Adipocyte (in vitro differentiated cells): ENCODE results near the gene CDYL.

Experiments
- DNase-seq: peaks from one replicate; pipeline ENCODE4 v3.0.0-alpha.2; 2015; ENCODE audit warnings: low read depth
- H3K27me3 ChIP-seq: replicated peaks from 2 replicates; pipeline ENCODE4 v1.7.0; 2013; ENCODE audit warnings: mild to moderate bottlenecking, low read length, moderate library complexity; ENCODE audit not compliant: control insufficient read depth, insufficient read depth
- H3K36me3 ChIP-seq: 2 replicates; pipeline ENCODE4 v1.7.0; 2013; ENCODE audit warnings: low read length, mild to moderate bottlenecking, moderate library complexity; ENCODE audit not compliant: control insufficient read depth, insufficient read depth, severe bottlenecking
- H3K4me1 ChIP-seq: 2 replicates; pipeline ENCODE4 v1.7.0; 2013; ENCODE audit warnings: mild to moderate bottlenecking, low read length, moderate library complexity; ENCODE audit not compliant: control insufficient read depth, insufficient read depth
- H3K4me3 ChIP-seq: 2 replicates; pipeline ENCODE4 v1.7.0; 2013; ENCODE audit warnings: mild to moderate bottlenecking, low read length, moderate library complexity
- H3K9ac ChIP-seq: 2 replicates; pipeline ENCODE4 v1.7.0; 2013; ENCODE audit warnings: mild to moderate bottlenecking, low read length, moderate library complexity
- H3K9me3 ChIP-seq: 2 replicates; pipeline ENCODE4 v1.7.0; 2013; ENCODE audit warnings: mild to moderate bottlenecking, low read length, moderate library complexity; ENCODE audit not compliant: control insufficient read depth

CDYL gene

DNA sequence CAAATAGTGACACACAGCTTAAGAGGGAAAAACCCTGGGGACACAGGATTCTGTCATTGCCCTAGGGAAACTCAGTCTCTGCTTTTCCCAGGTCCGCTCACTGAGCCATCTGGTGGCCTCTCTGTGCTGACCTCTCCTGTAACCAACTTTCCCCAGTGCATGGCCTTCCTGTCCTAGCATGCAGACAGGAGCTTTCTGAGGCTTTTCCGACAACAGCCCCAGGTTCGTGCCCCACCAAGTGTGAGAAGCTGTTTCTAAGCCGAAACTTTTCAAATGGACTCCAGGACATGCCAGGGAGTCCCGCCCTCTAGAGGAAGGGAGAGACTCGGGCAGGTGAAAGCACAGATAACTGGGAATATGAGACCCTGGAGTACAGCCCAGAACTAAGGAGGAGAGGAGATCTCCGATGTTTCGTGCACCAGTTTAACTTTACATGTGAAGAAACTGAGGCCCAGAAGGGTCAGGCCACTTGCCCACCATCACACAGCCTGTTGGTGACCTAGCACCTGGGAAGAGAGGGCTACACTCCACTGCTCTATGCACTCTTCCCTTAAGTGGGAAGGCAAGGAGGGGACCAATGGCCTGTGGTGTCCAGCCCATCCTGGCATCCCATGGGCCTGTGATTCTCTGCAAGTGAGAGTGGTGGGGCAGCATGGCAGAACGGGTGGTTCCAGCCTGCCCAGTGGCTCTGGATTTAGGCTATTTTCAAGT, 181.5 kb downstream of the CDYL start:
- DNase-seq = no peak
- Histone ChIP-seq H3K36me3 (peaks cover 10% of the 10 kb centered on the region), H3K9ac (no peak overlapping the region), H3K4me1 (peaks cover 12% of the 10 kb centered on the region), H3K4me3 (no peak overlapping the region), H3K27me3 (no peaks in the 10 kb centered on the region), H3K9me3 (no peaks in the 10 kb centered on the region)

DNA sequence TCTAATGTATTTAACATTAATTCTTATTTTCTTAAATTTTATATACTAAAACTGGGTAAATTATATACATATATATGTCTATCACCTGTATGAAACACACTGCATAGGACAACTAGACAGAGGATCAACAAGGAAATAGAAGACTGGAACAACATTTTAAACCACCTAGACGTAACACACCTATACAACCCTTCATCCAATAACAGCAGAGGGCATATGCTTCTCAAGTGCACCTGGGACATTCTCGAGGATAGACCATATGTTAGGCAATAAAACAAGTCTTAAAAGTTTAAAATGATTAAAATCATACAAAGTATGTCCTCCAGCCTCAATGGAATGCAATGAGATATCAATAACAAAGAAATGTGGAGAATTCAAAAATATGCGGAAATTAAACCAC, 182.4 kb downstream of the CDYL start:
- Histone ChIP-seq H3K9ac (no peak overlapping the region), H3K4me3 (no peak overlapping the region), H3K36me3 (peaks cover 7% of the 10 kb centered on the region), H3K4me1 (peaks cover 12% of the 10 kb centered on the region), H3K27me3 (no peaks in the 10 kb centered on the region), H3K9me3 (no peaks in the 10 kb centered on the region)
- no peak for DNase-seq

DNA sequence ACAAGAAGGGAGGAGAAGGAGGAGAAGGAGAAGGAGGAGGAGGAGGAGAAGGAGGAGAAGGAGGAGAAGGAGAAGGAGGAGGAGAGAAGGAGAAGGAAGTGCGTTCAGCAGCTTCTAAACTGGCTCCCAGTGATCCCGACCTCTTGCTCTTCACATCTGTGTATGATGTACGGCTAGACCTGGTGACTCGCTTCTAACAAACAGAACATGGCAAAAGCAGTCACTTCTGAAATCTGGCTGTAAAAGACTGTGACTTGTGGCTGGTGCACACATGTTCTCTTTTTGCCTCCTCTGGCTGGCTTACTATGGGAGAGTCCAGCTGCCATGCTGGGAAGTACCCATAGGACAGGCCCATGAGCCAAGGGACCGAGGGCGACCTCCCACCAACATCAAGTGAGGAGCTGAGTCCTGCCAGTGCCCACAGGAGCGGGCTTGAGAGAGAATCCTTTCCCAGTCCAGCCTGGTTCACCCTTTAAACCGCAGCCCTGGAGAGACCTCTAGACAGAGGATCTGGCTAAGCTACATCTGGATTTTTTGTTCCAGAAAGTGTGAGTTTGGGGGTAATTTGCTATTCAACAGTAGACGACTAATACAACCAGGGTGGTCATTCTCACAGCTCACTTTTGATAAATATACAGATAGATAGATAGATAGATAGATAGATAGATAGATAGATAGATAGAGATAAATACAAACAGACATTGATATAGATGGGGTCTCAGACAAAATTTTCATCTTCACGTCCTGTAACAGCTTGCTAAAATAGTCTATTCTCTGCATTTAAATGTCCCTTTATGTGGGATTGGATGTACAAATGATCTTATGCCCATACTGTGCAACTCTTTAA, 185.3 kb downstream of the CDYL start:
- no peak for DNase-seq
- Histone ChIP-seq H3K4me3 (no peak overlapping the region), H3K4me1 (peaks cover 7% of the 10 kb centered on the region), H3K9me3 (no peaks in the 10 kb centered on the region), H3K9ac (no peak overlapping the region), H3K27me3 (peaks cover 5% of the 10 kb centered on the region), H3K36me3 (no peaks in the 10 kb centered on the region)

DNA sequence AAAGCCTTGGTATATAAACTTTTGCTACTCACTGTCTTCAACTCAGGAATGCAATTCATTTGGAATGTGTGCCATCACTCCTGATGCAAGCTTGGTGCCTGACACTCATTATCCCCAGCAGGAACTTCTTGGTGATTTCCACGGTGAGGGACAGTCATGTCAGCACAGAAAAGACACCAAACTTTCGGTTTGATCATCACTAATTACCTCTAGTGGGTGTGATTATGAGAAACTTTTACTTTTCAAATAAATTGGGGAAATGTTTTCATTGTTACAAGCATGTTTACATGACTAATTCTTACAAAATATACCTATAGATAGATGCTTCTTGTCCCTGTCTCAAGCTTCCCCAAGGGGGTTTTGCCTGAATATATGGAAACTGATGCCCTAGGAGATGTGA, 186.7 kb downstream of the CDYL start:
- H3K9ac ChIP-seq = no peak overlapping the region
- no peaks in the 10 kb centered on the region for H3K36me3 ChIP-seq
- peaks cover 5% of the 10 kb centered on the region for H3K27me3 ChIP-seq
- peak; percentile 15 for DNase-seq
- no peak overlapping the region for H3K4me3 ChIP-seq
- no peaks in the 10 kb centered on the region for H3K9me3 ChIP-seq
- no peaks in the 10 kb centered on the region for H3K4me1 ChIP-seq

DNA sequence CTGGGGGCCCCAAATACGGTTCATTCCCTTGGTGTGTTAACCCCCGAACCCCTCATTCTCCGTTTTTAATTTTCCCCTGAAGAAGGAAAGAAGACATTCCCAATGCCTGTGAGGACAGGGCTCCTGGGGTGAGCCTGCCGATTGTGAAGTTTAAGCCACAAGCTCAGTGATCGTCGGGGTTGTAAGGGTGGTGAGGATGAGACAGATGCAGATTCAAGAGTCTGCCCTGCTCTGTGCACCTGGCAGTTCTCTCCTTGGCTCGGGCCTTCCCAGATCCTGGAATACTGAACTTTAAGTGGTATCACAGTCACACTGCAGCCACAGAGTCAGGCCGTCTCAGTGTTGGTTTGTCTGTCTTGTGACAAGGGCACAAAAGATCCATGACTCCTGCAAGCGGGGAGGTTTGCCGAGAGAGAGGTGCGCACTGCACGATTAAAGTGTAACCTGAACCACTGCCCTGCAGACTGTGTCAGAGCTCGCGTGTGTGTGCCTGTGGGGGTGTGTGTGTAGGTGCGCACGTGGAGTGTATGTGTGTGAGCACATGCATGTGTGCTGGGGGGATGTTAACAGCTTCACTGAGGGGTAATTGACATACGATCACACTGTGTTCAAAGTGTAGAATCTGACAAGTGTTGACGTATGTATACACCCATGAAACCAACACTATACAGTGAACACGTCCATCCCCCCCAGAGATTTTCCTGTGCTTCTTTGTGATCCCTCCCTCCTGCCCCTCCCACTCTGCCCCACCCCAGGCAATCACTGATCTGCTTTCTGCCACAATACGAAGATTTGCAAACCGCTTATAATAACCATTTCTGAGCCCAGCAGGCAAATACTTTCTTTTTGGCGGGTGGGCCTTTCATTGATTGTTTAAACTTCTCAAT, 188.7 kb downstream of the CDYL start:
- H3K27me3 ChIP-seq = peaks cover 5% of the 10 kb centered on the region
- H3K9ac ChIP-seq = no peak overlapping the region
- H3K4me1 ChIP-seq = no peaks in the 10 kb centered on the region
- no peak for DNase-seq
- H3K36me3 ChIP-seq = no peaks in the 10 kb centered on the region
- H3K4me3 ChIP-seq = no peak overlapping the region
- H3K9me3 ChIP-seq = no peaks in the 10 kb centered on the region

DNA sequence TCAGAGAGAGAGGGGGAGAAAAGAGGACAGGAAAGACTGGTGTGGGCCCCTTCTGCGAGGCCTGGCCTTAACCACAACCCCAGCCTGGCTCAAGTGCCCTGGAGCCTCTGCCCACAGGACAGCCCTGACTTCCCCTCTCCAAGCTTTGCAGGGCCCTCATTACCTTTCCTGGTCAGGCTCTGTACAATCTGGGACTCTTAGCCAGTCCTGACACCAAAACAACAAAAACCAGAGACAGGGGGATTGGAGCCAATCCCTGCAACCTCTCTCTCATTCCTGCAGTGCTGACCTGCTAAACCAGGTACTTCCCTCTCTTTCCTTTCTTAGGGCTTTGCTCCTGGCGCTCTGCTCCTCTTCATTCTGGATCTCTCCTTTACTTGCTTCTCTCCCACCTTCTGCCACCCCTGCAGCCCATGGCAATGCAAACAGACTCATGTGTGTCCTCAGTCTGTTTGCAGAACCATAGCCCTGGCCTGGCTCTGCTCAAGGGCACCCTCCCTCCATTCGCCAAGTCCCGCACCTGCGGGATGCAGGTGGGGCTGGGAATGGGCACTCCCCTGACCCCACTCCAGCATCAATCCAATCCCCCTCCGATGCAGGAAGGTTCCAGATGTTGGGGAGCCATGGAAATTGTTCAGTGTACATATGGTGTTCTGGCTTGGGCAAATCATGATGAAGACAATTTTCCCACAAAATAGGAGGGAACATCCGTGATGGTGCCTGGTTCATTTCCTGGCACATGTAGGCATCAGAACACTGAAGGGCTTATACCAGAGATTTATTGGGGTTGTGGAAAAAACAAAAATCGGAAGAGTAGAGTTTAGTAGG, 189.6 kb downstream of the CDYL start:
- no peaks in the 10 kb centered on the region for H3K36me3 ChIP-seq
- no peak overlapping the region for H3K9ac ChIP-seq
- no peak for DNase-seq
- no peaks in the 10 kb centered on the region for H3K9me3 ChIP-seq
- H3K27me3 ChIP-seq = peaks cover 5% of the 10 kb centered on the region
- H3K4me3 ChIP-seq = no peak overlapping the region
- H3K4me1 ChIP-seq = no peaks in the 10 kb centered on the region

DNA sequence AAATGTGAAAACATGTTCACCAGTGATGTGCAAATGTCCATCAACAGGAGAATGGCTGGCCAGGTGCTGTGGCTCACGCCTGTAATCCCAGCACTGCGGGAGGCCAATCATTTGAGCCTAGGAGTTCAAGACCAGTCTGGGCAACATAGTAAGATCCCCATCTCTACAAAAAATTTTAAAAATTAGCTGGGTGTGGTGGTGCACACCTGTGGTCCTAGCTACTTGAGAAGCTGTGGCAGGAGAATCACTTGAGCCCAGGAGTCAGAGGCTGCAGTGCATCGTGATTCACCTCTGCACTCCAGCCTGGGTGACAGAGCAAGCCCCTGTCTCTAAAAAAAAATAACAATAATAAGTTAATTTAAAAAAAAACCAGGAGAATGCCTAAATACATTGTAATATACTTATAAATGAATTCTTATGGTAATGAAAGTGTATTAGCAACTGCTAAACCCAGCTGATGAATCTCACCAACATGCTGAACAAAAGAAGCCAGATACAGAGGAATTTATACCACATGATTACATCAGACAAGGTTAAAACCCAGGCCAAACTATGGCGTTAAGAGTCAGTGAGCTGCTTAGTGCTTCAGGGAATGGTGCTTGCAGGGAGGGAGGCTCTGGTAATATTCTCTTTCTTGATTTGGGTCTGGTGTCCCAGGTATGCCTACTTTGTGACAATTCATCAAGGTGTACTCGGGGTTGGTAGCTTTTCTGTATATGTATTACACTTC, 191.3 kb downstream of the CDYL start:
- H3K9me3 ChIP-seq = no peaks in the 10 kb centered on the region
- H3K27me3 ChIP-seq = peaks cover 5% of the 10 kb centered on the region
- no peak for DNase-seq
- no peak overlapping the region for H3K4me3 ChIP-seq
- H3K9ac ChIP-seq = no peak overlapping the region
- H3K4me1 ChIP-seq = no peaks in the 10 kb centered on the region
- H3K36me3 ChIP-seq = no peaks in the 10 kb centered on the region

DNA sequence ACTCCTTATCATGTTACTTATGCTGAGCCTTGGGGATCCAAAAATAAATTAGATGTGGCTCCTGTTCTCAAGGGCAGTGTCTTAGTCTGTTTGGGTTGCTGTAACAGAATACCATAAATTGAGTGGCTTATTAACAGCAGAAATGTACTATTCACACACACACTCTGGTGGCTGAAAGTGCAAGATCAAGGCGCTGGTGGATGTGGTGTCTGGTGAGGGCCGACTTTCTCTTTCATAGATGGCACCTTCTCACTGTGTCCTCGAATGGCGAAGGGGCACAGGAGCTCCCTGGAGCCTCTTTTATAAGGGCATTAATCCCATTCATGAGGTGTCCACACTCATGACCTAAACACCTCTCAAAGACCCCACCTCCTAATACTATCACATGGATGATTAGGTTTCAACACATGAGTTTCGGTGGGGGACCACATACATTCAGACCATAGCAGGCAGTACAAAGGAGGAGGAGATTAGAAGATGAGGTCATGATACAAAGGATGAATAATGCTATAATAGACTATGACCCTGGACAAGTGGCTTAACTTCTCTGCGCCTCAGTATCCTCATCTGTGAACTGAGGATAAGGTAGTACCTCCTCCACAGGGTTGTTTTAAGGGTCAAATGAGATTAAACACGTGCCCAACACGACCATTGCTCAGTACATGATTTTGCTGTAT, 193.5 kb downstream of the CDYL start:
- DNase-seq = no peak
- H3K27me3 ChIP-seq = no peaks in the 10 kb centered on the region

DNA sequence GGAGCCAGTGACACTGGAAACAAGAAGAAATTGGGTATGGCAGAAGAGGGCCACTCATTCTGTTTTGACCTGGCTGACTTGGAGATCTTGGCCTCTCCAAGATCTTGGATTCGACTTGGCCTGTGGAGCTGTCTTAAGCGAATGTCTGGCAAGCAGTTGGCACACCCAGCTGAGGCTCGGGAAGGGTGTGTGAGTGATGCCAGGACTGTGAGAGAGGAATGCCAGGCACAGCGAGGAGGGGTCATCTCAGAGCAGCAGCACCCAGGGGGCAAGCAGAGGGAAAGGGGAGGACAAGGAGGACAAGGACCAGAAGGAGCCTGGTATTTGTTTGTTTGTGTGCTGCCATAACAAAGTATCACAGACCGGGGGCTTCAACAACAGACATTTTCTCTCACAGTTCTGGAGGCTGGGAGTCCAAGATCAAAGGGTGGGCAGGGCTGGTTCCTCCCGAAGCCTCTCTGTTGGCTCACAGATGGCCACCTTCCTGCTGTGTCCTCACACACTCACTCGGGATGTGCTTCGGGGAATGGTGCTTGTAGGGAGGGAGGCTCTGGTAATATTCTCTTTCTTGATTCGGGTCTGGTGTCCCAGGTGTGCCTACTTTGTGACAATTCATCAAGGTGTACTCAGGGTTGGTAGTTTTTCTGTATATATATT, 194.7 kb downstream of the CDYL start:
- peaks cover 12% of the 10 kb centered on the region for H3K4me1 ChIP-seq

More for the DNA sequence above, 193.5 kb downstream of the CDYL start:
- H3K36me3 ChIP-seq = no peaks in the 10 kb centered on the region
- H3K9me3 ChIP-seq = no peaks in the 10 kb centered on the region
- H3K4me1 ChIP-seq = peaks cover 12% of the 10 kb centered on the region
- no peak overlapping the region for H3K4me3 ChIP-seq
- no peak overlapping the region for H3K9ac ChIP-seq

More for the DNA sequence above, 194.7 kb downstream of the CDYL start:
- no peak for DNase-seq
- H3K36me3 ChIP-seq = no peaks in the 10 kb centered on the region
- no peak overlapping the region for H3K4me3 ChIP-seq
- no peaks in the 10 kb centered on the region for H3K9me3 ChIP-seq
- H3K27me3 ChIP-seq = no peaks in the 10 kb centered on the region
- H3K9ac ChIP-seq = no peak overlapping the region
